Measurements from ENCODE around the gene NEDD4L. TPM values are rescaled to one million over a fixed set of nuclear protein-coding genes. Genes with fewer than 3 reads are reported as not detected.

Gene NEDD4L
- total RNA-seq, 2 experiments from 2014 or later = 11.2 to 13.7 TPM

GRCh38 chr18:58313491-58314032 is 269.5 kb downstream of the NEDD4L start:
- Mint-ChIP-seq H3K9me3 (no peaks in the 10 kb centered on the region), H3K4me3 (no peak overlapping the region), H3K27ac (peak overlapping the region; percentile 26), H3K27me3 (no peaks in the 10 kb centered on the region), H3K36me3 (ENCODE audit: low read depth) (no peaks in the 10 kb centered on the region), H3K4me1 (ENCODE audit: low read depth) (peaks cover 84% of the 10 kb centered on the region)
- intact Hi-C loops (cut with DNase I, micrococcal nuclease) = loop anchor here in 1 of 2 experiments (5.0 kb wide), 1 partner anchor 116 kb away; no protein-coding TSS in a partner anchor
- no peak overlapping the region for H3K27ac ChIP-seq (ENCODE audit: low read depth in 1 of 2, low read length in 2 of 2)
- peaks cover 50% of the 10 kb centered on the region for H3K4me1 ChIP-seq (ENCODE audit: insufficient read depth, low read length)
- POLR2A ChIA-PET = interaction anchor here (1.0 kb wide), 1 partner anchor 13 kb away, joined by 4 read pairs; no protein-coding TSS in a partner anchor
- ATAC-seq (ENCODE audit: poor library complexity) (no peak), DNase-seq (no peak)
- TF ChIP-seq CTCF (IDR thresholded peaks at IDR 0.05) = no peak
- CTCF ChIA-PET = interaction anchor here (0.5 kb wide), 1 partner anchor 639 kb away, joined by 3 read pairs; no protein-coding TSS in a partner anchor
- H3K4me3 ChIP-seq (ENCODE audit: low read length) = no peak overlapping the region
- H3K36me3 ChIP-seq (ENCODE audit: insufficient read depth, low read length) = no peaks in the 10 kb centered on the region
- H3K27me3 ChIP-seq (ENCODE audit: control insufficient read depth in 1 of 2, insufficient read depth in 2 of 2, low read length in 2 of 2) = no peaks in the 10 kb centered on the region
- H3K9me3 ChIP-seq (ENCODE audit: control insufficient read depth in 1 of 2, insufficient read depth in 1 of 2, low read length in 2 of 2) = no peaks in the 10 kb centered on the region

GRCh38 chr18:58314284-58314683 is 270.3 kb downstream of the NEDD4L start:
- POLR2A ChIA-PET = no interaction called here
- Histone ChIP-seq H3K4me1 (ENCODE audit: insufficient read depth, low read length) (peaks cover 43% of the 10 kb centered on the region), H3K36me3 (ENCODE audit: insufficient read depth, low read length) (no peaks in the 10 kb centered on the region), H3K27ac (ENCODE audit: low read depth in 1 of 2, low read length in 2 of 2) (no peak overlapping the region), H3K9me3 (ENCODE audit: control insufficient read depth in 1 of 2, insufficient read depth in 1 of 2, low read length in 2 of 2) (no peaks in the 10 kb centered on the region), H3K27me3 (ENCODE audit: control insufficient read depth in 1 of 2, insufficient read depth in 2 of 2, low read length in 2 of 2) (no peaks in the 10 kb centered on the region), H3K4me3 (ENCODE audit: low read length) (no peak overlapping the region)
- Mint-ChIP-seq H3K9me3 (no peaks in the 10 kb centered on the region), H3K27ac (no peak overlapping the region), H3K36me3 (ENCODE audit: low read depth) (no peaks in the 10 kb centered on the region), H3K27me3 (no peaks in the 10 kb centered on the region), H3K4me3 (no peak overlapping the region), H3K4me1 (ENCODE audit: low read depth) (peaks cover 77% of the 10 kb centered on the region)
- TF ChIP-seq CTCF (IDR thresholded peaks at IDR 0.05) = no peak
- intact Hi-C loops (cut with DNase I, micrococcal nuclease) = loop anchor here in 1 of 2 experiments (5.0 kb wide), 1 partner anchor 117 kb away; no protein-coding TSS in a partner anchor
- peak in 2 of 14 experiments; percentile 50 to 67 for DNase-seq
- CTCF ChIA-PET = no interaction called here
- no peak for ATAC-seq (ENCODE audit: poor library complexity)

- intact Hi-C loops (cut with DNase I, micrococcal nuclease) = no loop called here
- CTCF ChIA-PET = no interaction called here
These were observed 271.0 kb downstream of the NEDD4L start for GRCh38 chr18:58315041-58315440.

More at GRCh38 chr18:58315041-58315440, 271.0 kb downstream of the NEDD4L start:
- no peaks in the 10 kb centered on the region for H3K27me3 Mint-ChIP-seq
- Histone ChIP-seq H3K36me3 (ENCODE audit: insufficient read depth, low read length) (no peaks in the 10 kb centered on the region), H3K27me3 (ENCODE audit: control insufficient read depth in 1 of 2, insufficient read depth in 2 of 2, low read length in 2 of 2) (no peaks in the 10 kb centered on the region), H3K4me3 (ENCODE audit: low read length) (no peak overlapping the region), H3K4me1 (ENCODE audit: insufficient read depth, low read length) (peaks cover 35% of the 10 kb centered on the region), H3K9me3 (ENCODE audit: control insufficient read depth in 1 of 2, insufficient read depth in 1 of 2, low read length in 2 of 2) (no peaks in the 10 kb centered on the region), H3K27ac (ENCODE audit: low read depth in 1 of 2, low read length in 2 of 2) (no peak overlapping the region)
- no peaks in the 10 kb centered on the region for H3K9me3 Mint-ChIP-seq
- peaks cover 69% of the 10 kb centered on the region for H3K4me1 Mint-ChIP-seq (ENCODE audit: low read depth)
- TF ChIP-seq CTCF (IDR thresholded peaks at IDR 0.05) = no peak
- no peak overlapping the region for H3K4me3 Mint-ChIP-seq
- no peaks in the 10 kb centered on the region for H3K36me3 Mint-ChIP-seq (ENCODE audit: low read depth)
- DNase-seq (no peak), ATAC-seq (ENCODE audit: poor library complexity) (no peak)
- peak overlapping the region; percentile 25 for H3K27ac Mint-ChIP-seq
- POLR2A ChIA-PET = no interaction called here

Data from CD4-positive, alpha-beta T cell (primary cell).